Measurements from ENCODE around the gene AKR7A3. TPM values are rescaled to one million over a fixed set of nuclear protein-coding genes. Genes with fewer than 3 reads are reported as not detected.

Gene AKR7A3
- total RNA-seq, 4 donors from 2014 or later, result 1.2 to 4.3 TPM; not detected in 2

- Histone ChIP-seq H3K4me3 (peak overlapping the region; percentile 80 to 82), H3K27ac (peak overlapping the region; percentile 93 to 95), H3K4me1 (peaks cover 0 to 12% of the 10 kb centered on the region in 2 donors), H3K36me3 (no peaks in the 10 kb centered on the region), H3K9me3 (no peaks in the 10 kb centered on the region), H3K27me3 (no peaks in the 10 kb centered on the region)
- TF ChIP-seq CTCF (IDR thresholded peaks at IDR 0.05) (no peak), POLR2A (IDR thresholded peaks at IDR 0.05) (no peak)
- intact Hi-C loops (cut with DNase I; ENCODE audit: low total_unique reads), result no loop called here
- no peak for DNase-seq
These were observed 37.8 kb downstream of the AKR7A3 start for GRCh38 chr1:19250629-19251304.

- Histone ChIP-seq H3K27me3 (no peaks in the 10 kb centered on the region), H3K9me3 (no peaks in the 10 kb centered on the region), H3K4me3 (no peak overlapping the region), H3K27ac (peak overlapping the region in 1 of 2 donors; percentile 58), H3K36me3 (no peaks in the 10 kb centered on the region), H3K4me1 (no peaks in the 10 kb centered on the region)
- intact Hi-C loops (cut with DNase I; ENCODE audit: low total_unique reads), result no loop called here
- peak; percentile 52 to 71 for DNase-seq
- TF ChIP-seq POLR2A (IDR thresholded peaks at IDR 0.05) (no peak), CTCF (IDR thresholded peaks at IDR 0.05) (peak; percentile 76 to 88 (median 84))
These were observed 47.7 kb downstream of the AKR7A3 start for GRCh38 chr1:19240673-19241538.

GRCh38 chr1:19239876-19240275 lies 48.7 kb downstream of the AKR7A3 start:
- H3K27me3 ChIP-seq, result no peaks in the 10 kb centered on the region
- no peak for DNase-seq
- H3K36me3 ChIP-seq, result no peaks in the 10 kb centered on the region
- H3K27ac ChIP-seq, result no peak overlapping the region
- H3K4me1 ChIP-seq, result no peaks in the 10 kb centered on the region
- H3K9me3 ChIP-seq, result no peaks in the 10 kb centered on the region
- intact Hi-C loops (cut with DNase I; ENCODE audit: low total_unique reads), result no loop called here
- TF ChIP-seq CTCF (IDR thresholded peaks at IDR 0.05), result no peak
- TF ChIP-seq POLR2A (IDR thresholded peaks at IDR 0.05), result no peak
- no peak overlapping the region for H3K4me3 ChIP-seq

- Histone ChIP-seq H3K4me1 (no peaks in the 10 kb centered on the region), H3K27me3 (no peaks in the 10 kb centered on the region), H3K36me3 (no peaks in the 10 kb centered on the region), H3K27ac (no peak overlapping the region), H3K9me3 (no peaks in the 10 kb centered on the region), H3K4me3 (no peak overlapping the region)
- intact Hi-C loops (cut with DNase I; ENCODE audit: low total_unique reads), result no loop called here
- TF ChIP-seq POLR2A (IDR thresholded peaks at IDR 0.05) (no peak), CTCF (IDR thresholded peaks at IDR 0.05) (no peak)
- no peak for DNase-seq
These were observed 54.3 kb downstream of the AKR7A3 start for GRCh38 chr1:19234224-19234623.

Small RNA genes within 50 kb of the gene (small RNA-seq; reads per million reads assigned to genes)
- gene RNU6-1099P, result not detected

Other genes starting within 250 kb of the AKR7A3 start
- gene UBR4, start 78.5 kb downstream of the AKR7A3 start, total RNA-seq, result 100 to 1,000 TPM in 3 of 4 donors, 10 to 100 TPM in 1; 50.0 to 161 (median 105) TPM
- 10 to 100 TPM; 19.4 to 63.9 (median 41.3) TPM for gene EMC1, start 37.2 kb downstream of the AKR7A3 start, total RNA-seq
- 10 to 100 TPM in 3 of 4 donors, 1 to 10 TPM in 1; 4.1 to 34.6 (median 15.9) TPM for gene MRTO4, start 37.0 kb downstream of the AKR7A3 start, total RNA-seq
- gene AKR7A2, start 23.4 kb upstream of the AKR7A3 start, total RNA-seq, result 100 to 1,000 TPM in 1 of 4 donors, 10 to 100 TPM in 2, 1 to 10 TPM in 1; 5.6 to 108 (median 33.6) TPM
- gene SLC66A1, start 23.6 kb upstream of the AKR7A3 start, total RNA-seq, result 10 to 100 TPM in 2 of 4 donors, 1 to 10 TPM in 1, under 1 TPM in 1; 0.88 to 18.1 (median 8.2) TPM
- 100 to 1,000 TPM in 3 of 4 donors, 10 to 100 TPM in 1; 94.4 to 281 (median 141) TPM for gene CAPZB, start 196.8 kb upstream of the AKR7A3 start, total RNA-seq

All from uterus (tissue), 4 donors.